Inflammatory macrophage treated with lipopolysaccharide for 1 hour (primary cell): ENCODE measurements around the gene LY6G6C.
"Not testable (repeated sequence)": the region's sequence is repeated elsewhere in the genome, so short reads cannot be mapped to it uniquely, and the experiment has no call there.

Experiments used
- DNase-seq, 2 donors: peaks; one replicate each; pipeline ENCODE4 v3.0.0-alpha.2; 2020 to 2022

The LY6G6C gene

DNA sequence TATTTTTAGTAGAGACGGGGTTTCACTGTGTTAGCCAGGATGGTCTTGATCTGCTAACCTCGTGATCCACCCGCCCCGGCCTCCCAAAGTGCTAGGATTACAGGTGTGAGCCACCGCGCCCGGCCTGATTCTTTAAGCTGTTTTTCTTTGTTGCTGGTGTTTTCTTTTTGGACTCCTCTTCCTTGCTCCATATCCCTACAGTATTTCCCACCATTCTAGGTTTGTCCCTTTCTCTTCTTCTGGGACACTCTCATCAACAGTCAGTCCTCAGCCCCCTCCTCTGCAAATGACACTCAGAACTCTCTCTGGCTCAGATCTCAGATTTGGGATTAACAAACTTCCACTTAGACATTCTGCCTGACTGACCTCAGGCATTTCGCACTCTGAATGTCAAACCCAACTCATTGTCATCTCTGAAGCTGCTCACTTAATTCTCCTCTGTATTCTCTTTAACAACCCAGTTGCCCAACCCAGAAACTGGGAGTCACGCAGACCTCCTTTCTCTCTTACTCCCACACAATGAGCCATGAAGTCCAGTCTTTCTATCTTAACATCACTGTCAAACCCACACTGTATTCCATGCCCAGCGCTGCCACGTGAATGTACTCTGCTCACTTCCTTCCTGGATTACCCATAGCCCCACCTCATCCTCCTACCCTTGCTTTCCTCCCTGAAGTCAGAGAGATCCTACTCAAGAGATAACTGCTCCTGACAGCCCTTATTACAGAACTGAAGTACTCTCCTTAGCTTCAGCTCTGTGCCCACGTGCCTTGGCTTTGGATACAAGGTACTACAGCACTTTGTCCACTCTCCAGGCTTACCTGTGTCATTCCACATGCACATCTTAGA, 4.2 kb upstream of the LY6G6C start:
- peak; percentile 84 to 96 for DNase-seq

DNA sequence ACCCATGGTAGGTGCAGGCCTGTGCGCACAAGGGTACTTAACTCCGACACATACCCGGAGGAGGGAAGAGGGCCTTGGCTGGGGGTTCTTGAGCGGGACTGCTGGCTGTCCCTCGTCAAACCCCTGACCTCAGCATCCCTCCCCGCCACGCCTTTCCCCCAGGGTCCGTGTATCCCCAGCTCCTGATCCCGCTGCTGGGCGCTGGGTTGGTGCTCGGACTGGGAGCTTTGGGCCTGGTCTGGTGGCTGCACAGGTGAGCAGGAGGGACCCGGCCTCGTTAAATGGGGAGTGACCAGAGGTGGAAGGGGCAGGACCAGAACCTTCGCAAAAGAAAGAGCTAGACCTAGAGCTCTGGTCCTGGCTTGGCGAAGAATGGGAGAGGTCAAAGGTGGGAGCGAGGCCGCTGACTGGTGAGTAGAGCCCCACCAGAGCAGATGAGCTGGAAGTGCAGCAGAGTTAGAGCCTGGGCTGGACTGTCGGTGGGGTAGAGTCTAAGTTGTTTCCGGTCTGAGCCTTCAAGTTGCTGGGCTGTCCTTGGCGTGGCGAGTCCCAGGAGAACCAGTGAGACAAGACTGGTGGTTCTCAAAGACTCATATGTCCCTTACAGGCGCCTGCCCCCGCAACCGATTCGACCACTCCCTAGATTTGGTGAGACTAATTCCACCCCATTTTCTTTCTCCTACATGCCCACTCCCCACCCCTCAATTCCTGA, 2.6 kb upstream of the LY6G6C start:
- no peak for DNase-seq

DNA sequence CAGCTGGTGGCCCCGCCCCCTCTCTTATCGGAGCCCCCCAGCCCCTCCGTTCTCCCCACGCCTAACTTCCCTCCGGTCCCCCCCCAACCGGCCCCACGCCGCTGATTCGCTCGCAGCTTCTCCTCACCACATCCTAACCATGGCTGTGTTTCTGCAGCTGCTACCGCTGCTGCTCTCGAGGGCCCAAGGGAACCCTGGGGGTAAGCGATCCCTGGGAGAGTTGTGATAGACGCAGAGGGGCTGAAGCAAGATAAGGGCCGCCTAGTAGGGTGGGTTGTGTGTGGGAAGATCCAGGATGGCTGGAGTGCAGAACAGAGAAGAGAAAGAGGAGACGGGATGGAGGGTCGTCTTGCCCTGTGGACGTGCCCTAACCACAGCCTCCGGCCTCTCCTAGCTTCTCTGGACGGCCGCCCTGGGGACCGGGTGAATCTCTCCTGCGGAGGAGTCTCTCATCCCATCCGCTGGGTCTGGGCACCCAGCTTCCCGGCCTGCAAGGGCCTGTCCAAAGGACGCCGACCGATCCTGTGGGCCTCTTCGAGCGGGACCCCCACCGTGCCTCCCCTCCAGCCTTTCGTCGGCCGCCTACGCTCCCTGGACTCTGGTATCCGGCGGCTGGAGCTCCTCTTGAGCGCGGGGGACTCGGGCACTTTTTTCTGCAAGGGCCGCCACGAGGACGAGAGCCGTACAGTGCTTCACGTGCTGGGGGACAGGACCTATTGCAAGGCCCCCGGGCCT, 1.9 kb upstream of the LY6G6C start, which contains the start of gene MPIG6B:
Gene MPIG6B, plus strand, starts transcription at position 129 of the 735 bp plus-strand sequence. Its CDS starts 11 bp downstream, at position 140.
- no peak for DNase-seq

DNA sequence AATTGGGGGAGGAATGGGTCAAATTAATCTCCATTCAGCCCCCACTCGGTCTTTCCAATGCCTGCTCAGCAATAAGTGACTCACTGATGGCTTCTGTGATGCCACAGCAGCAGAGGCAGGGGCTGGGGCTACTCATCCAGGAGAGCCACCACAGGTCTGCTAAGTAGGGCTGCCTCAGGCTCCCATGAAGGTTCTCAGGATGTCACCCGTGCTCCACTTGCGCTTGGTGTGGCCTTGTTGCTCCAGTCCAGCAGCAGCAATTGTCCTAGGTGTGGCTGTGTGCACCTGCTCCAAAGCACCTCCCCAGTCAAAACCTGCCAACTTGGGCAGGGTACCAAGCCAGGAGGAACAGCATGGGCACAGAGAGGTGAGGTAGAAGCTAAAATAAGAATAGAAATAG, 627 bp upstream of the LY6G6C start:
- no peak for DNase-seq

DNA sequence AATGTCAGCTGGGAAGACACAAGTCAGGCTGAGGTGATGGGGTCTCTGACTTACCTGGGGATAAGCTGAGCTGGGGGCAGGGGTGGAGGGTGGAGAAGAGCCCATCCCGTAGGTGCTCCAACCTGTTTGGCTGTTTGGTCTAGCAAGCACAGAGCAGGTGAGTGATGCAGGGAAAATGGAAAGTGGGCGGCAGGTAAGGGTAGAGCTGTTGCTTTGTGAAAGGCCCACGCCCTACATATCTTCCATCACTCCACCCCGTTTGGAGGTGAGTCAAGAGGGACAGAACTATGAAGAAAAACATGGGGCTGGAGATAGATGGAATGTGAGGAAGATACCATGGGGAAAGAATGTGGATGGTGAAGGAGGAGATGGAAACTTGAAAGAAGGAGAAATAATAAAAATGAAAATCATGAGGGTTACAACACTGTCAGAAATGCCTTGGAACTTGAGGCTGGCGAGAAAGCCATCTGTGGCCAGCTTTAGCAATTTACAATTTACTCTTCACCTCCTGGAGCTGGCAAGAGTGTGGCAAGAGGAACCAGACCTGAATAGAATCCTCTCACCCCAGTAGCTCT, 1.3 kb downstream of the LY6G6C start:
- no peak for DNase-seq

DNA sequence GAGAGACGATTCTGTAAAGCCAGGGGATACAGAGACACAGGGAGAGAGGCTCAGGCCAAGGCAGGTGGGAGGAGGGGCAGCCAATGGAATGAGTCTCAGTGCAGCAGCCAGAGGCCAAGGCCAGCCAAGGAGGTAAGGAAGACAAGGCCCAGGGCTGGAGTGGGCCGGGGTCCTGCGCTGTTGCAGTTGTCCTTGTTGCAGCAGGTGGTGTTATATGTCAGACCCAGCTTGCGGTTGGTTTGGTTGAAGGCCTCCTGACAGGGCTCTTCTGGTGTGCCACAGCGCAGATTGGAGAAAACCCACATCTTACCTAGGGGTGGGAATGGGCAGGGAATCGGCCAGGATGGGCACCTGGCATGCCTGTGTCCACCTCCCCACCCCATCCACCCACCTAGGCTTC, 2.5 kb downstream of the LY6G6C start:
- DNase-seq: no peak

DNA sequence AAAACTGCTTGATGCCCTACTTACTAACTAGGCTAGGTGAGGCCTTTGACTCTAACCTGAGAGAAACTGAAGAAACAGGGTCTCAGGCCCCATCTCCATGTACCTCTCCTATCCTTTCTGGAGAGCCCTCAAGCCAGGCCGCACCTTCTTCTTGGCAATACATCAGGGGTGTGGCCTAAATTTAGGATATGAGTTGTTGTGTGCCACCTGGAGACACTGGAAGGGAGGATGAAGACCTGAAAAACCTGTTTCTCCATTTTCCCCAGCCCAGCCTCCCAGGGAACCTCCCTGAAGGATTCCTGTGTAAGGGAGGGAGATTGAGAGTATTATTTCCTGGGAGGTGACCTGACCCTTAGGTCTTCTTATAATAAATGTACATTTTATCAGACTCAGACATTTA, 3.3 kb downstream of the LY6G6C start:
- DNase-seq: no peak

DNA sequence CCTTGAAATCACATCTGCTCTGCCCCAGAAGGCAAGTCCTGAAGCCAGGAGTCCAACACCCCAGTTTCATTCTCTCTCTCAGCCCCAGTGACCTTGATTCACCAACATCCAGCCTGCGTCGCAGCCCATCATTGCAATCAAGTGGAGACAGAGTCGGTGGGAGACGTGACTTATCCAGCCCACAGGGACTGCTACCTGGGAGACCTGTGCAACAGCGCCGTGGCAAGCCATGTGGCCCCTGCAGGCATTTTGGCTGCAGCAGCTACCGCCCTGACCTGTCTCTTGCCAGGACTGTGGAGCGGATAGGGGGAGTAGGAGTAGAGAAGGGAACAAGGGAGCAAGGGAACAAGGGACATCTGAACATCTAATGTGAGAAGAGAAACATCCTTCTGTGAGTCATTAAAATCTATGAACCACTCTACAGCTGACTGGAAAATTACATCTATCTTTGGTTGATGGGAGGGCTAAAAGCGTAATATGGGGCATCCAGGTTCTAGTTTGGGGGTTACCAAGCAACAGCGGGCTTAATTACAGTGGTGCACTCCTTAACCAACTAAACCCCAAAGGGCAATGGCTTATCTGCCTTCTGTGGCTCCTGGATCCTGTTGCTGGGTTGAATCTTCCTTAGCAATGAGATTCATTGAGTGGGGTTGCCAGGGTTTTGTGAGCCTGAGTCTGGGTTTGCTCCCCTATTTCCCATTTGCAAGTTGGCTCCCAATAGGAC, 3.9 kb downstream of the LY6G6C start:
- no peak for DNase-seq

DNA sequence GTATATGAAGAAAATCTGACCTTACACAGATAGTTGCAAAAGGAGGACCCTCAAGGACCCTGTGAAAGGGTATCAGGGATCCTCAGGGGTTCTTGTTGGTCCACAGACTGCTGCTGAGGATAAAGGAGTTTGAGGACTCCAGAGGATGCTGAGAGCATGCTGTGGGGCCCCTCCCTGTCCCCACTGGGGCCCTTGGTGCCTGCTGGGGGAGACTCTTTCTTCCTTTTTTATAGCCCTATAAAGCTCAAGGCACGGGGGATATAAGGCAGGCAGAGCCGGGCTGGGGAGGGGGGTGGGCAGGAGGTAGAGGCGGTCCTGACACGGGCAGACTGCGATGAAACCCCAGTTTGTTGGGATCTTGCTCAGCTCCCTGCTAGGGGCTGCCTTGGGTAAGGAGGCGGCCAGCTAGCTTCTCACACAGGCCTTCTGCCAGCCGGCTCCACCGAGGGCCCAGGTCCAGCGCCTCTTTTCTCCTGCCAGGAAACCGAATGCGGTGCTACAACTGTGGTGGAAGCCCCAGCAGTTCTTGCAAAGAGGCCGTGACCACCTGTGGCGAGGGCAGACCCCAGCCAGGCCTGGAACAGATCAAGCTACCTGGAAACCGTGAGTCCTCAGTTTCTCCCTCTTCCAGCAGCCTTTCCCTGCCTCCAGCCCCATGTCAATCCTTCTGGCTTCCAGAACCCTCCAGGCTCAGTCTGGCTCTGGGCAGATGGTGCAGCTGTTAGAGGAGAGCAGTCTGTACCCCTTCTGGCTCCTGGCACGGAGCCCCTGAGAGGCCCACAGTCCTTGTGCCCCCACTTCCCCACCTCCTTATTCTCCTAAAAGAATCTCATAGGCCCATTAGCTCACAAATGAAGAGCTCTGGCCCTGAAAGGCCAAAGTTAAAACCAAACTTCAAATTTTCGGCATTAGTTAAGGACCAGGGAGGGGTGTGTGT, 6.3 kb downstream of the LY6G6C start, which contains the start of gene LY6G6D:
Gene LY6G6D, plus strand, starts transcription at position 327 of the 937 bp plus-strand sequence. Its CDS starts 8 bp downstream, at position 335.
- no peak for DNase-seq

DNA sequence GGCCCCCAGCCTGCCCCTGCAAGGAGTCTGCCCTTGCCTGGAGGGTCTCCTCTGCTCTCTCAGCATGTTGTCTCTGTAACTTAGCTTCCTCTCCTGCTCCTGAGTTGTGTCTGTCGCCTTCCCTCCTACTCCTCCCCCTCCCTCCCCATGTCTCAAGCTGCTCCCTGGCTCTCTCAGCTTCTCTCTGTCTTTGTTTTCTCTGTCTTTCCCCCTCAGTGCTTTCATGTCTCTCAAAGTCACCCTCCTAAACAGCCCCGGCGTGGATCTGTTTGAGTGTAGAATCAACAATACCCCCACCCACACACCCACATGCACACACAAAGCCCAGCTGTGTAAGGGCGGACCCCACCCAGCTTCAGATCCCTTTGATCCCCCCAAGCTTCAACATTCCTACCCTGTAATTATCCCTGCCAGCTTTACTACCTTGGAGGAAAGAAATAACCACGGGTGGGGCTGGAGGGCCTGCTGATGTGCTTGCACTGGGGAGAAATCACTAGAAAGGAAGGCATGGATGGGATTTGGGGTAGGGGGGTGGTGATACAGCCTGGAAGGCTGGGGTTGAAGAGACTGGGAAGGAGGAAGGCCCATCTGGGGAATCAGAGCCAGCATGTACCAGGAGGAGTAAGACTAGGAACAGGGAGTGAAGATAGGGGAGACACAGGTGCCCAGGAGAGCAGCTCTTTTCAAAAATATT, 7.4 kb downstream of the LY6G6C start:
- DNase-seq: no peak

DNA sequence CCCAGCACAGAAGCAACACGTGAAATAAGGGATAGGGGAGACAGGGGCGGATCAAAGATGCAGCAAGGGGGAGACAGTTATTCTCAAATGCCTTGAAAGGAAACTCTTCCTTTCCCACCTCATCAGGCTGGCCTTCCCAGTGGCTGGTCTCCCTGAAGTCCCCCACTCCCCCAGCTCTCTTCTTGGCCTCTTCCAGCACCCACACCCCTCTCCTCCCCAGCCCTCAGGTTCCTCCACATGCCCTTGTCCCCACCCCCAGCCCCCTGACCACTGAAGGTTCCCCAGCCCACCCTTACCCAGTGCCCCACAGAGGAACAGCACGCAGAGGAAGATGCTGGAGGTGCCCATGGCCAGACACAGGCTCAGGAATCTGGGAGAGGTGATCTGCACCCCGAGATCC, 8.1 kb downstream of the LY6G6C start:
- no peak for DNase-seq

DNA sequence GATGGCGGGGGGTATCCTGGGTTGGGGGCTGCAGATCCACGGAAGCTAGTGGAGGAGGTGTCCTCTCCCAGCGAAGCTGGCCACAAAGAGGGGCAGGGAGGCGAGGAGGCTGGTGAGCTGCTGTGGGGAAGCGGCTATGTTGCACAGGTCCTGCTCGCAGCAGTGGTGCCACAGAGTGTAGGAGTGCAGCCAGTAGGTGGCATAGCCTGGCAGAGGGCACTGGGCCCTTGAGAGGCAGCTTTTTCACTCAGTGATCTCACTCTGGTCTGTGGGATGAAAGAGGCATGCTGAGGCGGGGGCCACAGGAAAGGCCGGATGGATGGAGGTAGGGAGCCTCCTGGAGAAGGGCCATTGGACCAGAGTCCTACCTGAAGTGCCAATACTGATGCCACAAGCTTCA, 9.2 kb downstream of the LY6G6C start:
- DNase-seq: no peak

DNA sequence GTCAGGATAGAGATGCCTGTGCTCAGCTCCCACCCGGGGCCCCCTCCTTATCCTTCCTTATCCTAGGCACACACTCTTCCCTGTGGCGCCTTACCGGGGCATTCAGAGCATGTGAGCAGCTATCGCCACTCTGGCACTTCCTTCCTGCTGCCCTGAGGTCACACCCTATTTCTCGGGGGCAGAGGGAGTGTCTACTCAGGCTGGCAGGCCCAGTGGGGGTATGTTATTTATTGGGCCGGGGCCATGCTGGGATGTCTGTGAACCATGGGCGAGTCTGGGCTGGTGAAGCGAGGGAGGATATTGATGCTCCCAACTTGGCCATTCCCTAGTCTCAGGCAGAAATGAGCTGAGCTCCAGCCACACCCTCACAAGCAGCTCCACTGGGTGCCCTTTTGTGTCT, 10.3 kb downstream of the LY6G6C start:
- DNase-seq: peak; percentile 30 to 32

DNA sequence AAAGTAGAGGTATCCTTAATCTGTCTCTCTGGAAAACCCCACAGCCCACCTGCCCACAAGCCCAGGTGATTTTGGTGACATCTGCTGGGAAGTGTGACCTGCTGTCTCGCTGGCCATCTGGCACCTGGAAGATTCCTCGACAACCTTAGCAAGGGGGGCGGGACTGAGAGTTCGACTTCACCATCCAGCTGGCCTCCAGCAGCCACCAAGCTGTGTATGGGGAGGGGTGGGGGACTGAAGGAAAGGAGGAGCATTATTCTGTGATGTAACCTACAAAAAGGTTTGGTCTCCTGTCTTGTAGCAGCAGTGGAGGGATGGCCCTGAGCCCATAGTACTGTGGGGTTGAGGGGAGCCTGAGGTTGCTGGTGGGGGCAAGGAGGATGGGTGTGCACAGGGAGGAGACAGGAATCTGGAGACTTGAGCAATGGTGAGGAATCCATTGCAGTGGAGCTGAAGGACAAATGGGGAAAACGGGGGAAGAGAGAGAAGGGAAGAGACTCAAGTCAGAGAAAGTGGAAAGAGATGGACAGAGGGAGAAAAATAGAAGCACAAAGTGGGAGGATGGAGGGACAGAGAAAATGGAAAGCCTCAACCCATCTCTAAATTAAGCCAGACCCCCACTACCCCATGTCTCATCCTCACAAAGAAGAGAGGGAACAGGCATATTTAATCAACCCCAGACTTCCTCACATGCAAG, 10.9 kb downstream of the LY6G6C start:
- DNase-seq: no peak

DNA sequence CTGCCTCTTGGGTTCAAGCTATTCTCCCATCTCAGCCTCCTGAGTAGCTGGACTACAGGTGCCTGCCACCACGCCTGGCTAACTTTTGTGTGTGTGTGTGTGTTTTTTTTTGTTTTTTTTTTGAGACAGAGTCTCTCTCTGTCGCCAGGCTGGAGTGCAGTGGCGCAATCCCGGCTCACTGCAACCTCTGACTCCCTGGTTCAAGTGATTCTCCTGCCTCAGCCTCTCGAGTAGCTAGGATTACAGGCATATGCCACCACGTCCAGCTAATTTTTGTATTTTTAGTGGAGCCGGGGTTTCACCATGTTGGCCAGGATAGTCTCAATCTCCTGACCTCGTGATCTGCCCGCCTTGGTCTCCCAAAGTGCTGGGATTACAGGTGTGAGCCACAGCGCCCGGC, 12.4 kb downstream of the LY6G6C start:
- not testable (repeated sequence) for DNase-seq

DNA sequence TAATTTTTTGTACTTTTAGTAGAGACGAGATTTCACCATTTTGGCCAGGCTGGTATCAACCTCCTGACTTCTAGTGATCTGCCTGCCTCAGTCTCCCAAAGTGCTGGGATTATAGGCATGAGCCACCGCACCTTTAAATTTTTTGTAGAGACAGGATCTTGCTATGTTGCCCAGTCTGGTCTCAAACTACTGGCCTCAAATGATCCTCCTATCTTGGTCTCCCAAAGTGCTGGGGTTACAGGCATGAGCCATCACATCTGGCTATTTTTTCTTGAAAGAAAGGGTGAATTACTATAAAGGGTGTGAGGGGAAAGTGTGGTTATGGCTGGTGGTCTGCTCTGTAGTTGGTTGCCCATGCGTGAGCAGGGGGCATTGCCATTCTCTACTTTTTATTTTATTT, 13.3 kb downstream of the LY6G6C start:
- DNase-seq: no peak

DNA sequence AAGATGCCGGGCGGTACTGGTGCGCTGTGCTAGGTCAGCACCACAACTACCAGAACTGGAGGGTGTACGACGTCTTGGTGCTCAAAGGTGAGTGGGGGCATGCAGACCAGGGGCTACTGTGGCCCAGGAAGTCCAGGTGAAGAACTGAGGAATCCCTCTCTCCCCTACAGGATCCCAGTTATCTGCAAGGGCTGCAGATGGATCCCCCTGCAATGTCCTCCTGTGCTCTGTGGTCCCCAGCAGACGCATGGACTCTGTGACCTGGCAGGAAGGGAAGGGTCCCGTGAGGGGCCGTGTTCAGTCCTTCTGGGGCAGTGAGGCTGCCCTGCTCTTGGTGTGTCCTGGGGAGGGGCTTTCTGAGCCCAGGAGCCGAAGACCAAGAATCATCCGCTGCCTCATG, 13.8 kb downstream of the LY6G6C start:
- DNase-seq: no peak

DNA sequence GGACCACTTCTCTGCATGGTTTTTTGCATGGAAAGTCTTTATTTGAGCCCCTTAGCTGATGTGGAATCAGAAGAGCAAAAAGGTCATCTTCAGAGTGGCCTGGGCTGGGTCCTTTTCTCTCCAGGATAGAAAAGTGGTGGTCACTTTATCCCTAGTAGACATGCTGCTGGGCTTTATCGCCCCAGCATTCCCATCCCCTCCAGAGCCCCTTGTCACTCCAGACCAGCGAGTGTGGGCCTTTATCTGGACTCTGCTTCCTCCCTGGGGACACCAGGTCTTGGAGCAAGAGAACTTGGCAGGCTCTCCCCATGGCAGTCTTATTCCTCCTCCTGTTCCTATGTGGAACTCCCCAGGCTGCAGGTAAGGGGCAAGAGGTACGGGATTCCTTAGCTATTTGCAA, 14.9 kb downstream of the LY6G6C start, which contains the start of gene LY6G6F:
Gene LY6G6F, plus strand, starts transcription at position 268 of the 400 bp plus-strand sequence. Its CDS starts 41 bp downstream, at position 309.
- no peak for DNase-seq

DNA sequence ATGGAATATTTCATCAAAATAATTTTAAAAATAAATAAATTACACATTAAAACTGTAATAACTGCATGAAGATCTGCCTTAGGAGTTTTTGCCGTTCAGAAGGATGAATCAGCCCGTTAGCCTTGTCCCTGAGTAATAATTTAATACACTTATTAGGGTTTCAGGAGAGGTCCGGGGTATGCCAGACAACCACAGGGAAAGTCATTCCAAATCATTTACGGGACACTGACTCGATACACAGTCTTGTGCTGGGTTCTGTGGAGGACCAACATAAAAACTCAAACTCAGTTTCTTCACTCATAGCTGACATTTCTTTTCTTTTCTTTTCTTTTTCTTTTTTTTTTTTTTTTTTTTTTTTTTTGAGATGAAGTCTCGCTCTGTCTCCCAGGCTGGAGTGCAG, 15.6 kb downstream of the LY6G6C start:
- no peak for DNase-seq
